SK-N-SH (cell line): Measurements from ENCODE around the gene CUL1. TPM values are rescaled to one million over a fixed set of nuclear protein-coding genes. Genes with fewer than 3 reads are reported as not detected.

Experiments used
- CTCF ChIA-PET: fragments of 300-600, 350-600 bp; formaldehyde crosslinking; extraction: SDS; loops from one replicate; lab custom pipeline; 2021; lab: Yijun Ruan, JAX
- POLR2A ChIA-PET: fragments of 350-600 bp; sonication (Branson Sonifier 250); formaldehyde crosslinking; extraction: SDS; loops from one replicate; lab custom pipeline; 2020; ENCODE audit warnings: antibody characterized with exemption, inconsistent platforms; lab: Yijun Ruan, JAX
- DNase-seq: peaks from one replicate; pipeline ENCODE4 v3.0.0; 2012
- H2AFZ ChIP-seq: fragments of 200-600 bp; sonication (generic); 2 replicates; pipeline ENCODE4 v1.8.1; 2016; ENCODE audit warnings: antibody characterized with exemption, mild to moderate bottlenecking, low read depth
- H3F3A ChIP-seq: fragments of 200-600 bp; sonication (generic); replicated peaks from 2 replicates; pipeline ENCODE3; 2016; ENCODE audit warnings: antibody characterized with exemption, mild to moderate bottlenecking; ENCODE audit not compliant: insufficient read depth
- H3K27ac ChIP-seq, 2 experiments: fragments of 200-500 bp in 1 of 2; fragments of 200-600 bp in 1 of 2; sonication (Bioruptor generic) in 1 of 2; sonication (generic), shearing (Covaris generic) in 1 of 2; 2 replicates each; pipeline versions ENCODE4 v1.5.1 to v1.6.1; 2014 to 2016; ENCODE audit warnings: low read depth in 2 of 2, inconsistent platforms in 1 of 2, low read length in 1 of 2, mild to moderate bottlenecking in 1 of 2, mixed read lengths in 1 of 2
- H3K27me3 ChIP-seq: fragments of 200-600 bp; sonication (generic), shearing (Covaris generic); 2 replicates; pipeline ENCODE4 v1.6.1; 2016; ENCODE audit warnings: mixed run types; ENCODE audit not compliant: insufficient read depth
- H3K36me3 ChIP-seq, 2 experiments: fragments of 200-500 bp in 1 of 2; fragments of 200-600 bp in 1 of 2; sonication (Bioruptor generic) in 1 of 2; sonication (generic) in 1 of 2; replicated peaks in 1 of 2; 2 replicates each; pipeline versions ENCODE3 to v1.5.1; 2014 to 2016; ENCODE audit warnings: low read length in 1 of 2, mild to moderate bottlenecking in 1 of 2; ENCODE audit not compliant: insufficient read depth in 2 of 2, control insufficient read depth in 1 of 2
- H3K4me1 ChIP-seq, 2 experiments: fragments of 200-500 bp in 1 of 2; fragments of 200-600 bp in 1 of 2; sonication (Bioruptor generic) in 1 of 2; sonication (generic), shearing (Covaris generic) in 1 of 2; 2 replicates each; pipeline versions ENCODE4 v1.5.1 to v1.6.1; 2014 to 2016; ENCODE audit warnings: low read depth in 1 of 2, low read length in 1 of 2, mixed run types in 1 of 2; ENCODE audit not compliant: insufficient read depth in 2 of 2, control insufficient read depth in 1 of 2
- H3K4me2 ChIP-seq: fragments of 200-600 bp; sonication (generic), shearing (Covaris generic); 2 replicates; pipeline ENCODE4 v1.6.1; 2017; ENCODE audit warnings: mixed run types
- H3K4me3 ChIP-seq, 2 experiments: fragments of 200-500 bp in 1 of 2; fragments of 200-600 bp in 1 of 2; sonication (Bioruptor generic) in 1 of 2; sonication (generic), shearing (Covaris generic) in 1 of 2; 2 replicates each; pipeline versions ENCODE4 v1.5.1 to v1.8.1; 2014 to 2016; ENCODE audit warnings: low read depth in 2 of 2, inconsistent platforms in 1 of 2, low read length in 1 of 2, mild to moderate bottlenecking in 1 of 2, mixed read lengths in 1 of 2, moderate library complexity in 1 of 2
- H3K79me2 ChIP-seq: fragments of 200-600 bp; sonication (generic); 2 replicates; pipeline ENCODE4 v1.8.1; 2017; ENCODE audit warnings: mild to moderate bottlenecking; ENCODE audit not compliant: insufficient read depth
- H3K9ac ChIP-seq: fragments of 200-600 bp; sonication (generic); 2 replicates; pipeline ENCODE4 v1.6.1; 2017; ENCODE audit warnings: mixed run types
- H3K9me2 ChIP-seq: fragments of 200-600 bp; sonication (generic); 2 replicates; pipeline ENCODE4 v1.6.1; 2017; ENCODE audit warnings: mixed run types
- H3K9me3 ChIP-seq: fragments of 200-600 bp; sonication (generic); 2 replicates; pipeline ENCODE4 v1.6.1; 2017; ENCODE audit warnings: mixed run types, mild to moderate bottlenecking, moderate library complexity
- H4K20me1 ChIP-seq: fragments of 200-600 bp; sonication (generic); 2 replicates; pipeline ENCODE4 v1.6.1; 2017; ENCODE audit warnings: mild to moderate bottlenecking, mixed run types; ENCODE audit not compliant: insufficient read depth
- CTCF ChIP-seq: fragments of 200-600 bp; sonication (generic); IDR thresholded peaks from 2 replicates; pipeline ENCODE4 v1.6.1; 2017; ENCODE audit warnings: antibody characterized with exemption, mild to moderate bottlenecking, moderate library complexity
- ELF1 ChIP-seq: IDR thresholded peaks from 2 replicates; pipeline ENCODE4 v1.4.0; 2012
- EP300 ChIP-seq, 2 experiments: IDR thresholded peaks; 2 replicates each; pipeline versions ENCODE4 v1.4.0 to v1.6.1; 2012; ENCODE audit warnings: borderline replicate concordance in 1 of 2, low read depth in 1 of 2, low read length in 1 of 2
- EZH2phosphoT487 ChIP-seq: fragments of 200-600 bp; sonication (generic); IDR thresholded peaks from 2 replicates; pipeline ENCODE4 v1.6.1; 2017; ENCODE audit warnings: low read depth, mixed run types, mild to moderate bottlenecking, antibody characterized with exemption, moderate library complexity, borderline replicate concordance
- FOXJ3 ChIP-seq: sonication (generic); formaldehyde crosslinking; IDR thresholded peaks from 2 replicates; pipeline ENCODE4 v1.5.1; 2020; ENCODE audit warnings: mild to moderate bottlenecking, missing genetic modification reagents
- GATA2 ChIP-seq: sonication (generic); formaldehyde crosslinking; IDR thresholded peaks from 2 replicates; pipeline ENCODE4 v1.5.0; 2020; ENCODE audit warnings: mild to moderate bottlenecking, missing genetic modification reagents
- IRF3 ChIP-seq: fragments of 150-350 bp; IDR thresholded peaks from 2 replicates; pipeline ENCODE4 v1.6.1; 2016; ENCODE audit warnings: mild to moderate bottlenecking, low read depth, low read length
- MEF2A ChIP-seq: IDR thresholded peaks from 2 replicates; pipeline ENCODE4 v1.4.0; 2012; ENCODE audit warnings: low read depth, borderline replicate concordance
- MXI1 ChIP-seq: IDR thresholded peaks from 2 replicates; pipeline ENCODE4 v1.6.1; 2012; ENCODE audit warnings: mild to moderate bottlenecking, low read depth, low read length, improper control_type of control experiment
- NFIC ChIP-seq: IDR thresholded peaks from 2 replicates; pipeline ENCODE4 v1.4.0; 2012; ENCODE audit warnings: borderline replicate concordance
- RAD21 ChIP-seq: IDR thresholded peaks from 2 replicates; pipeline ENCODE4 v1.6.1; 2012; ENCODE audit warnings: mild to moderate bottlenecking, low read length
- RCOR1 ChIP-seq: fragments of 150-350 bp; IDR thresholded peaks from 2 replicates; pipeline ENCODE4 v1.6.1; 2017; ENCODE audit warnings: antibody characterized with exemption, low read length
- REST ChIP-seq: IDR thresholded peaks from 2 replicates; pipeline ENCODE4 v1.6.1; 2012; ENCODE audit warnings: mild to moderate bottlenecking, low read depth, low read length, moderate library complexity
- TAF1 ChIP-seq: IDR thresholded peaks from 2 replicates; pipeline ENCODE4 v1.6.1; 2012; ENCODE audit warnings: low read depth, mild to moderate bottlenecking, low read length, moderate library complexity, borderline replicate concordance
- USF1 ChIP-seq: IDR thresholded peaks from 2 replicates; pipeline ENCODE4 v1.4.0; 2012; ENCODE audit warnings: low read depth, borderline replicate concordance
- WGBS: methylation state at CpG from one replicate; pipeline ENCODE4 v1.1.6; 2017; ENCODE audit warnings: low lambda C conversion rate; 5-methylcytosine and 5-hydroxymethylcytosine counted together
- polyA plus RNA-seq, 3 experiments: library from polyadenylated mRNA; depleted of rRNA; stranded (reverse); fragments of >200 nt; gene quantifications; 2 replicates each; pipeline ENCODE4 v1.2.3, GENCODE V29; 2012

Gene CUL1
- polyA plus RNA-seq, 1 of the 3 experiments (the other 2 are of a cell fraction): 45.2 TPM

GRCh38 chr7:148711191-148712102 is 12.7 kb downstream of the CUL1 start:
- no peaks in the 10 kb centered on the region for H3K9me3 ChIP-seq
- H3K9ac ChIP-seq: no peak overlapping the region
- TF ChIP-seq EP300 (IDR thresholded peaks at IDR 0.05; ENCODE audit: borderline replicate concordance in 1 of 2, low read depth in 1 of 2, low read length in 1 of 2): no peak
- no peak for TF ChIP-seq RAD21
- no peak for TF ChIP-seq GATA2 (CRISPR knock-in tag)
- TF ChIP-seq FOXJ3 (CRISPR knock-in tag): no peak
- no peak for TF ChIP-seq IRF3
- TF ChIP-seq RCOR1: no peak
- no peak for TF ChIP-seq REST
- no peak for TF ChIP-seq CTCF
- TF ChIP-seq MEF2A: no peak
- no peak for TF ChIP-seq USF1
- TF ChIP-seq MXI1: no peak
- no peak for TF ChIP-seq ELF1
- no peak for TF ChIP-seq NFIC
- no peak for TF ChIP-seq TAF1
- no peak for TF ChIP-seq EZH2phosphoT487
- peaks cover 13% of the 10 kb centered on the region for H3F3A ChIP-seq
- H3K4me2 ChIP-seq: no peak overlapping the region
- no peak overlapping the region for H3K4me3 ChIP-seq
- WGBS: 95% methylated on average over 16 of the region's 16 CpGs
- H3K4me1 ChIP-seq: peaks cover 8 to 27% of the 10 kb centered on the region in 2 experiments; a peak in 3 of 4 replicates
- H3K9me2 ChIP-seq: no peaks in the 10 kb centered on the region
- no peaks in the 10 kb centered on the region for H3K27me3 ChIP-seq
- peaks cover 3 to 6% of the 10 kb centered on the region in 2 experiments for H3K36me3 ChIP-seq
- no peak overlapping the region for H3K27ac ChIP-seq
- peaks cover 99% of the 10 kb centered on the region for H4K20me1 ChIP-seq
- no peak overlapping the region for H2AFZ ChIP-seq
- peaks cover 100% of the 10 kb centered on the region for H3K79me2 ChIP-seq
- CTCF ChIA-PET: interaction anchor here (0.6 to 3.9 kb wide), 6 partner anchors 9 to 1424 kb away, joined by 3 to 18 read pairs (median 4); no protein-coding TSS in a partner anchor
- DNase-seq: no peak
- POLR2A ChIA-PET: no interaction called here
